Measurements from ENCODE around the gene IDS.

DNA sequence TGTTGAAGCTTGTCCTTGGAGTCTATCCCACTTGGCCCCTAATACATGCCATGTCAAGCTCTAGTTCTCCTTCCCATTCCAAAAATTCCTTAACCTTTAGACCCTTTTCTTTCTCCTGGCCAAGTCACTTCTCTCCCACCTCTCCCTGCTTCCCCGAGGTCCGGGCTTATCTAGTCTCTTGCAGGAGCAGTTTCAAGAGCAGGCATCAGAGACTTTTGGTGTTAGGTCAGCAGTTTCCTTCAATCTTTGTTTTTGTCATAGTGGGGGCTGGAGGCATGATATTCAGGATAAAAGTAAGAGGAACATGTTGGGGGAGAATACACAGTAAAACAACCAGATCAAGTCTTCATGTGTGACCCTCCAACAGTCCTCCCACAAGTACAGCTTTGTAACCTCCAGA, 11.5 kb upstream of the IDS start:
- TF ChIP-seq, protein P1, sequence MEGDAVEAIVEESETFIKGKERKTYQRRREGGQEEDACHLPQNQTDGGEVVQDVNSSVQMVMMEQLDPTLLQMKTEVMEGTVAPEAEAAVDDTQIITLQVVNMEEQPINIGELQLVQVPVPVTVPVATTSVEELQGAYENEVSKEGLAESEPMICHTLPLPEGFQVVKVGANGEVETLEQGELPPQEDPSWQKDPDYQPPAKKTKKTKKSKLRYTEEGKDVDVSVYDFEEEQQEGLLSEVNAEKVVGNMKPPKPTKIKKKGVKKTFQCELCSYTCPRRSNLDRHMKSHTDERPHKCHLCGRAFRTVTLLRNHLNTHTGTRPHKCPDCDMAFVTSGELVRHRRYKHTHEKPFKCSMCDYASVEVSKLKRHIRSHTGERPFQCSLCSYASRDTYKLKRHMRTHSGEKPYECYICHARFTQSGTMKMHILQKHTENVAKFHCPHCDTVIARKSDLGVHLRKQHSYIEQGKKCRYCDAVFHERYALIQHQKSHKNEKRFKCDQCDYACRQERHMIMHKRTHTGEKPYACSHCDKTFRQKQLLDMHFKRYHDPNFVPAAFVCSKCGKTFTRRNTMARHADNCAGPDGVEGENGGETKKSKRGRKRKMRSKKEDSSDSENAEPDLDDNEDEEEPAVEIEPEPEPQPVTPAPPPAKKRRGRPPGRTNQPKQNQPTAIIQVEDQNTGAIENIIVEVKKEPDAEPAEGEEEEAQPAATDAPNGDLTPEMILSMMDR (IDR thresholded peaks at IDR 0.05): no peak
- no peak for TF ChIP-seq POLR2AphosphoS5 (IDR thresholded peaks at IDR 0.05)
